Measurements from ENCODE around the gene LBX1.

DNA sequence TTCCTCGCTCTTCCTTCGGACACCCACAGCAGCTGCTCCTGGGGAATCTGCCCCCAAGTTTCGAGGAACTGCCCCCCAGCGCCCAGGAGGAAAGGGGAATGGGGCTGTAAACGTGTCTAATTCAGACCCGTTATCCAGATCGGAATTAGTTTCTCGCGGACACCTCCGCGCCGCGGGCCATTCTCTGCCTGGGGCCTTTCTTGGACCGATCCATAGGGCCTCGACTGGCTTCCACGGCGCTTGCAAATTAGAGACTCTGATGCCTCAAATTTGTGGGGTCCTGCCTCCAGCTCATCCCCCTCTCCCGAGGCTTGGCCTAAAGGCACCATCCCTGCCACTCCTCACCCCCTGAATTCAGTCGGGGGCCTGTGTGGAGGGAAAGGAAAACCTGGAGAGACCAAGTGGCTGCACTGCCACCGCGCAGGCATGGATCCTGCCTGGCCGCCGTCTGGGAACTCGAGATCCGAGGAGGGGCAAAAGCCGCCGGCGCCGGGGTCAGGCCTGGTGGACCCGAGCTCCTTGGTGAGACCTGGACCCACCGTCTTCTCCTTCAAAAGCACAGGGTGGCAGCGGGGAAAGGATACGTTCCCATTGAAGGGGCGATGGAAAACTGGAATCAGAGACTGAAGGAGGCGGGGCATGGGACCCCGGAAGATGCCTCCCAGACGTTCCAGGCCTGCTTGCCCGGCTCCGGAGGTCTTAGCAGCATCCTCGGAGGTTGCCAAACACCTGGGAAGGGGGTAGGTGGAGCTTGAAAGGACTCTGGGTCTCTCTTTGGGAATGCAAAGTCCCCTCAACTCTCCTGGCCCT, 13.7 kb downstream of the LBX1 start:
- TF ChIP-seq CTCF (IDR thresholded peaks at IDR 0.05) = no peak
- TF ChIP-seq POLR2A (IDR thresholded peaks at IDR 0.05) = no peak
